ENCODE results near the gene PLCB2. TPM values are rescaled to one million over a fixed set of nuclear protein-coding genes. Genes with fewer than 3 reads are reported as not detected.

The PLCB2 gene
- total and polyA plus RNA-seq, 9 of the 15 experiments (the other 6 are each of a cell fraction or from before 2014, with no cell fraction given) = 0.37 to 12.3 (median 8.0) TPM

- TF ChIP-seq AFF1 (IDR thresholded peaks at IDR 0.05; ENCODE audit: low read depth in 1 of 2, partially characterized antibody in 2 of 2) (no peak), TCF3 (CRISPR knock-in tag; IDR thresholded peaks at IDR 0.05) (no peak), ARID2 (IDR thresholded peaks at IDR 0.05) (no peak), CREBBP (IDR thresholded peaks at IDR 0.05; ENCODE audit: low read depth, low read length) (no peak), ZNF263 (CRISPR knock-in tag; IDR thresholded peaks at IDR 0.05; ENCODE audit: borderline replicate concordance) (peak; percentile 72; the same call in 1 of the 2 replicates), CUX1 (CRISPR knock-in tag; IDR thresholded peaks at IDR 0.05) (no peak), XRCC4 (IDR thresholded peaks at IDR 0.05; ENCODE audit: extremely low read depth, insufficient read depth, insufficient read length) (no peak), ZNF584 (CRISPR knock-in tag; IDR thresholded peaks at IDR 0.05; ENCODE audit: low read depth) (no peak)
- TF ChIP-seq, protein P1, sequence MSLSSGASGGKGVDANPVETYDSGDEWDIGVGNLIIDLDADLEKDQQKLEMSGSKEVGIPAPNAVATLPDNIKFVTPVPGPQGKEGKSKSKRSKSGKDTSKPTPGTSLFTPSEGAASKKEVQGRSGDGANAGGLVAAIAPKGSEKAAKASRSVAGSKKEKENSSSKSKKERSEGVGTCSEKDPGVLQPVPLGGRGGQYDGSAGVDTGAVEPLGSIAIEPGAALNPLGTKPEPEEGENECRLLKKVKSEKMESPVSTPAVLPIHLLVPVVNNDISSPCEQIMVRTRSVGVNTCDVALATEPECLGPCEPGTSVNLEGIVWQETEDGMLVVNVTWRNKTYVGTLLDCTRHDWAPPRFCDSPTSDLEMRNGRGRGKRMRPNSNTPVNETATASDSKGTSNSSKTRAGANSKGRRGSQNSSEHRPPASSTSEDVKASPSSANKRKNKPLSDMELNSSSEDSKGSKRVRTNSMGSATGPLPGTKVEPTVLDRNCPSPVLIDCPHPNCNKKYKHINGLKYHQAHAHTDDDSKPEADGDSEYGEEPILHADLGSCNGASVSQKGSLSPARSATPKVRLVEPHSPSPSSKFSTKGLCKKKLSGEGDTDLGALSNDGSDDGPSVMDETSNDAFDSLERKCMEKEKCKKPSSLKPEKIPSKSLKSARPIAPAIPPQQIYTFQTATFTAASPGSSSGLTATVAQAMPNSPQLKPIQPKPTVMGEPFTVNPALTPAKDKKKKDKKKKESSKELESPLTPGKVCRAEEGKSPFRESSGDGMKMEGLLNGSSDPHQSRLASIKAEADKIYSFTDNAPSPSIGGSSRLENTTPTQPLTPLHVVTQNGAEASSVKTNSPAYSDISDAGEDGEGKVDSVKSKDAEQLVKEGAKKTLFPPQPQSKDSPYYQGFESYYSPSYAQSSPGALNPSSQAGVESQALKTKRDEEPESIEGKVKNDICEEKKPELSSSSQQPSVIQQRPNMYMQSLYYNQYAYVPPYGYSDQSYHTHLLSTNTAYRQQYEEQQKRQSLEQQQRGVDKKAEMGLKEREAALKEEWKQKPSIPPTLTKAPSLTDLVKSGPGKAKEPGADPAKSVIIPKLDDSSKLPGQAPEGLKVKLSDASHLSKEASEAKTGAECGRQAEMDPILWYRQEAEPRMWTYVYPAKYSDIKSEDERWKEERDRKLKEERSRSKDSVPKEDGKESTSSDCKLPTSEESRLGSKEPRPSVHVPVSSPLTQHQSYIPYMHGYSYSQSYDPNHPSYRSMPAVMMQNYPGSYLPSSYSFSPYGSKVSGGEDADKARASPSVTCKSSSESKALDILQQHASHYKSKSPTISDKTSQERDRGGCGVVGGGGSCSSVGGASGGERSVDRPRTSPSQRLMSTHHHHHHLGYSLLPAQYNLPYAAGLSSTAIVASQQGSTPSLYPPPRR (CRISPR knock-in tag; IDR thresholded peaks at IDR 0.05; ENCODE audit: borderline replicate concordance) = no peak
- TF ChIP-seq, protein P2, sequence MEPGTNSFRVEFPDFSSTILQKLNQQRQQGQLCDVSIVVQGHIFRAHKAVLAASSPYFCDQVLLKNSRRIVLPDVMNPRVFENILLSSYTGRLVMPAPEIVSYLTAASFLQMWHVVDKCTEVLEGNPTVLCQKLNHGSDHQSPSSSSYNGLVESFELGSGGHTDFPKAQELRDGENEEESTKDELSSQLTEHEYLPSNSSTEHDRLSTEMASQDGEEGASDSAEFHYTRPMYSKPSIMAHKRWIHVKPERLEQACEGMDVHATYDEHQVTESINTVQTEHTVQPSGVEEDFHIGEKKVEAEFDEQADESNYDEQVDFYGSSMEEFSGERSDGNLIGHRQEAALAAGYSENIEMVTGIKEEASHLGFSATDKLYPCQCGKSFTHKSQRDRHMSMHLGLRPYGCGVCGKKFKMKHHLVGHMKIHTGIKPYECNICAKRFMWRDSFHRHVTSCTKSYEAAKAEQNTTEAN (CRISPR knock-in tag; IDR thresholded peaks at IDR 0.05) = no peak
Measured at GRCh38 chr15:40282147-40282868, 25.4 kb downstream of the PLCB2 start (continued).
